ENCODE results near the gene DNAJA1. TPM values are rescaled to one million over a fixed set of nuclear protein-coding genes. Genes with fewer than 3 reads are reported as not detected.

Gene DNAJA1
- total RNA-seq, 4 donors from 2014 or later: 41.4 to 73.0 (median 58.5) TPM

DNA sequence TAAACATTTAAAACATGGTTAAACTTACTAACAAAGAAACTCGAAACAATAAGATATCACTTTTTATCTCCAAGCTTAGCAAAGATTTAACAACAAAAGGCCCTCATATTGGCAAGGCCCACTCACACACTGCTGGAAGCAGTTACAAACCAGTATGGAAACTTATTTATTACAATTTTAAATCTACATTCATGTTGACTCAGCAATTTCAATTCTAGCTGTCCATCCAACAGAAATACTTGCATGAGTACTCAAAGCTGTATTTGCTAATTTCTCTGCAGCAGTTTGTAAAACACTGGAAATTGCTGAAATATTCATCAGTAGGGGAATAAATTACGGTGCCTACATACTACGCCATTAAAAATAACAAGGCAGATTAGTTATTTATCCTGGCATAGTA is 2.8 kb upstream of the DNAJA1 start:
- H3K4me1 ChIP-seq: peaks cover 32% of the 10 kb centered on the region
- H3K9me3 ChIP-seq: no peaks in the 10 kb centered on the region
- peaks cover 13% of the 10 kb centered on the region for H3K36me3 ChIP-seq
- H3K27ac ChIP-seq: no peak overlapping the region
- no peak for DNase-seq (ENCODE audit: low spot score in 2 of 2)
- no peak for TF ChIP-seq POLR2A (IDR thresholded peaks at IDR 0.05)
- TF ChIP-seq POLR2AphosphoS5 (IDR thresholded peaks at IDR 0.05): no peak
- no peak for TF ChIP-seq EP300 (IDR thresholded peaks at IDR 0.05)
- TF ChIP-seq, protein P1, sequence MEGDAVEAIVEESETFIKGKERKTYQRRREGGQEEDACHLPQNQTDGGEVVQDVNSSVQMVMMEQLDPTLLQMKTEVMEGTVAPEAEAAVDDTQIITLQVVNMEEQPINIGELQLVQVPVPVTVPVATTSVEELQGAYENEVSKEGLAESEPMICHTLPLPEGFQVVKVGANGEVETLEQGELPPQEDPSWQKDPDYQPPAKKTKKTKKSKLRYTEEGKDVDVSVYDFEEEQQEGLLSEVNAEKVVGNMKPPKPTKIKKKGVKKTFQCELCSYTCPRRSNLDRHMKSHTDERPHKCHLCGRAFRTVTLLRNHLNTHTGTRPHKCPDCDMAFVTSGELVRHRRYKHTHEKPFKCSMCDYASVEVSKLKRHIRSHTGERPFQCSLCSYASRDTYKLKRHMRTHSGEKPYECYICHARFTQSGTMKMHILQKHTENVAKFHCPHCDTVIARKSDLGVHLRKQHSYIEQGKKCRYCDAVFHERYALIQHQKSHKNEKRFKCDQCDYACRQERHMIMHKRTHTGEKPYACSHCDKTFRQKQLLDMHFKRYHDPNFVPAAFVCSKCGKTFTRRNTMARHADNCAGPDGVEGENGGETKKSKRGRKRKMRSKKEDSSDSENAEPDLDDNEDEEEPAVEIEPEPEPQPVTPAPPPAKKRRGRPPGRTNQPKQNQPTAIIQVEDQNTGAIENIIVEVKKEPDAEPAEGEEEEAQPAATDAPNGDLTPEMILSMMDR (IDR thresholded peaks at IDR 0.05): no peak
- H3K27me3 ChIP-seq: no peaks in the 10 kb centered on the region
- H3K4me3 ChIP-seq: no peak overlapping the region
- WGBS: 85% methylated on average over 3 of the region's 3 CpGs

DNA sequence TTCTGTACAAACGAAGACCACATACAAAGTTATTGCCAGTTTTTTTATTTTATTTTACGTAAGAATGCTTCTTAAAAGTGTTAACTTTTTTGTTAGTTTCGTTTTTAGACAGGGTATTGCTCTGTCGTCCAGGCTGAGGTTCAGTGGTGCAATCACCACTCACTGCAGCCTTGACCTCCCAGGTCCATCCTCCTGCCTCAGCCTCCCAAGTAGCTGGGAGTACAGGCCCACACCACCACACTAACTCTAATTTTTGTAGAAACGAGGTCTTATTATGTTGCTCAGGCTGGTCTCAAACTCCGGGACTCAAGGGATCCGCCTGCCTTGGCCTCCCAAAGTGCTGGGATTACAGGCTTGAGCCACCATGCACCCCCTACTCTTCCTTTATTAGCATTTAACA is 2.3 kb upstream of the DNAJA1 start:
- H3K27me3 ChIP-seq: no peaks in the 10 kb centered on the region
- DNase-seq (ENCODE audit: low spot score in 2 of 2): no peak
- TF ChIP-seq POLR2AphosphoS5 (IDR thresholded peaks at IDR 0.05) (no peak), POLR2A (IDR thresholded peaks at IDR 0.05) (no peak), EP300 (IDR thresholded peaks at IDR 0.05) (no peak)
- TF ChIP-seq, protein P1 (IDR thresholded peaks at IDR 0.05): no peak
- H3K36me3 ChIP-seq: peaks cover 13% of the 10 kb centered on the region
- H3K4me1 ChIP-seq: peaks cover 37% of the 10 kb centered on the region
- H3K27ac ChIP-seq: no peak overlapping the region
- 81% methylated on average over 7 of the region's 7 CpGs for WGBS
- no peak overlapping the region for H3K4me3 ChIP-seq
- no peaks in the 10 kb centered on the region for H3K9me3 ChIP-seq

DNA sequence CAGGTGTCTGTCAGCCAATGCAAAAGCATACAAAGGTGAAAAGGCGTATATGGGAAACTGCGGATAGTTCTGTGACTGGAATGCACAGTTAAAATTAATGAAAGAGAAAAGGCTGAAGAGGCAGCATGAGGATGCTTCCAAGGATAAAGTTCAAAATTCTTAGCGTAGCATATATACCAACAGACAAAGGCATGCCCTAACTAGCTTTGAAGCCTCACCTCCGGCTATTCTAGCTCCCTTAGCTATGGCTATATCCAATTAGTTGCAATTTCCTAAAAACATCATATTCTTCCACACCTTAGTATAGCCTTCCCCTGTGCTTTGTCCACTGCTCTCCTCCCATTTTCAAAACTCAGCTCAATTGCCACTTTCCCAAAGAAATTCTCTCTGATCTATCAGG is 1.4 kb upstream of the DNAJA1 start:
- DNase-seq (ENCODE audit: low spot score in 2 of 2): no peak
- Histone ChIP-seq H3K36me3 (peaks cover 9% of the 10 kb centered on the region), H3K4me3 (peak overlapping the region; percentile 99), H3K27ac (peak overlapping the region; percentile 99), H3K9me3 (no peaks in the 10 kb centered on the region), H3K27me3 (no peaks in the 10 kb centered on the region), H3K4me1 (peaks cover 42% of the 10 kb centered on the region)
- TF ChIP-seq EP300 (IDR thresholded peaks at IDR 0.05) (no peak), POLR2AphosphoS5 (IDR thresholded peaks at IDR 0.05) (no peak), POLR2A (IDR thresholded peaks at IDR 0.05) (no peak)
- TF ChIP-seq, protein P1 (IDR thresholded peaks at IDR 0.05): no peak
- WGBS: 57% methylated on average over 4 of the region's 4 CpGs

DNA sequence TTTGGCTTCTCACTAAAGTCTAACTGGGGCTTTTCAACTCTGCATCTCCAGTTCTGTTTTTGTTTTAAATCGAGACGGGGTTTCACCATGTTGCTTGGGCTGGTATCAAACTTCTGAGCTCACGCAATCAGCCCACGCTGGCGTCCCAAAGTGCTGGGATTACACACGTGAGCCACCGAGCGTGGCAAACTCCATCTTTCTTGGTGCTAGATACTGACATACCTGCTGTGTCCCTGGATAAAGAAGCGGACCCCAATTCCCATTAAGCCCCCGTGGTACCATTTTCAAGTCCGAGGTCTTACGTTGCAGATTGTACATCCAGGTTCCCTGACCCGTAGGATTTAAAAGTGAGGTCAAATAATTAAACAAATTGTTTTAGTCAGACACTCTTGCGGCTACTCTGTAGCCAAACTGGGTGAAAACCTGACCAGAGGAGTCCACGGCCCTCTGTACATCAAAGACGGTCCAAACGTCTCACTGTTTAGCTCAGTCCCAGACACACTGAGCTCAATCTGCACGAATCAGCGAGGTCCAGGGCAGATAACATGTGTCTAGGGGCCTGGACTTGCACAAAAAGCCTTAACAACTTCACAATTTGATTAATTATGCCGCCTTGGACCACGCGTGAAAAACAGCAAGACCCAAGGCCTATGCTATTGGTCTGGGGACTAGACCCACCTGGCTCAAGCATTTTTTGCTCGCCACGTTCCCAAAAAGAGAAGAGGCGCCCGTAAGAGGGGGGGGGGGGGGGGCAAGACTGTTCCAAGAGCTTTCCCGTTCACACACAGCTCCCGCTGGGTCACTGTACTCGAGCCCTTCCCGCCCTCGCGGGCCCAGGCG is 727 bp upstream of the DNAJA1 start:
- H3K27me3 ChIP-seq: no peaks in the 10 kb centered on the region
- H3K4me1 ChIP-seq: peaks cover 49% of the 10 kb centered on the region
- 13% methylated on average over 26 of the region's 33 CpGs for WGBS
- TF ChIP-seq POLR2AphosphoS5 (IDR thresholded peaks at IDR 0.05): no peak
- peak overlapping the region; percentile 99 for H3K27ac ChIP-seq
- no peaks in the 10 kb centered on the region for H3K9me3 ChIP-seq
- H3K36me3 ChIP-seq: peaks cover 9% of the 10 kb centered on the region
- H3K4me3 ChIP-seq: peak overlapping the region; percentile 99
- DNase-seq (ENCODE audit: low spot score in 2 of 2): no peak

DNA sequence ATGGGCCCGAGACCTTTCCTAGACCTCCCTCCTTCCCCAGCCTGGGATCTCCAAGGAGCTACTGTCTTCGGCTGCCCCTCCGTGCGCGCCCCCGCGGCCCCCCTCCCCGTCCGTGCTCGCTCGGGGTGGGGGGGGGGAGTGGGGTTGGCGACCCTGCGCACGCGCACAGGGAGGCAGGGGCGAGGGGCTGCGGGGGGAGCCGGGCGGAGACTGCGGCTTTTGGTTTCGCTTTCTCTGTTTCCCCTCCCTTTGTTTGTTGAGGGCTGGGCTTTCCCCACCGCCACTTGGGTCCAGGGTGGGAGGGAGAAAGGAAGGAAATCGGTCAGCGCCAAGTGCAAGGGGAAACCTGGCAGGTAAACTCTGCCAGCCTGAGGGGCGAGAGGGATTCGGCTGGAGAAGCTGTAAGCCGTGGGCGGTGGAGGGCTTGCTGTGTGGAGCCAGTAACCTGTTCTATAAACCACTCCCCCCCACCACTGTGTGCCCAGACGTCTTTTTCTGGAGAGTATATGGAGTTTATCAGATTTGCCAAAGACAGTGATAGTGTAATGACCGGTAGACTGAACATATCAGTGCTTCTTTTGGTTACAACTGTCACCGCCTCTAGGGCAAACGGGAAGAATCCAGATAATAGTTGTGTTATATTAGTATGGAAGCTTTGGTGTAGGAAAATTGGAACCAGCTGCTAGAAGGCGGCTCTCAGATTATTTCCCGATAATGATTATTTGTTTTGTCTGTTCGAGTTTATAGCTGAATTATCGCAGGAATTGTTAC is 684 bp downstream of the DNAJA1 start:
- H3K27ac ChIP-seq: peak overlapping the region; percentile 99
- no peaks in the 10 kb centered on the region for H3K9me3 ChIP-seq
- WGBS: 1% methylated on average over 16 of the region's 36 CpGs
- DNase-seq (ENCODE audit: low spot score in 2 of 2): peak; percentile 76 to 82
- H3K27me3 ChIP-seq: no peaks in the 10 kb centered on the region
- peaks cover 4% of the 10 kb centered on the region for H3K36me3 ChIP-seq
- H3K4me3 ChIP-seq: peak overlapping the region; percentile 99
- H3K4me1 ChIP-seq: peaks cover 56% of the 10 kb centered on the region
- TF ChIP-seq POLR2AphosphoS5 (IDR thresholded peaks at IDR 0.05) (no peak), EP300 (IDR thresholded peaks at IDR 0.05) (no peak), POLR2A (IDR thresholded peaks at IDR 0.05) (no peak)
- TF ChIP-seq, protein P1 (IDR thresholded peaks at IDR 0.05): no peak

All from suprapubic skin (tissue), 4 donors.